OCI-M2 (cell line): Measurements from ENCODE around the gene ARMH1.
"Not testable (repeated sequence)": the region's sequence is repeated elsewhere in the genome, so short reads cannot be mapped to it uniquely, and the experiment has no call there.

Experiments
- DNase-seq: peaks from one replicate; lab custom pipeline; 2025; ENCODE audit not compliant: unreplicated experiment; lab: John Stamatoyannopoulos, UW

The ARMH1 gene

GRCh38 chr1:44664730-44665370 is 9.7 kb upstream of the ARMH1 start:
- DNase-seq, result no peak

- not testable (repeated sequence) for DNase-seq
Measured at GRCh38 chr1:44666719-44667118, 7.8 kb upstream of the ARMH1 start.

GRCh38 chr1:44670751-44671640 is 3.5 kb upstream of the ARMH1 start:
- DNase-seq, result no peak

GRCh38 chr1:44672254-44672955 is 2.1 kb upstream of the ARMH1 start:
- no peak for DNase-seq

GRCh38 chr1:44672961-44673674 is 1.4 kb upstream of the ARMH1 start:
- DNase-seq, result no peak

- no peak for DNase-seq
Measured at GRCh38 chr1:44673675-44674112, 820 bp upstream of the ARMH1 start.

GRCh38 chr1:44675186-44675585 is 672 bp downstream of the ARMH1 start:
- DNase-seq, result no peak

GRCh38 chr1:44676484-44677200 is 2.1 kb downstream of the ARMH1 start:
- DNase-seq, result no peak

GRCh38 chr1:44677201-44677766 is 2.8 kb downstream of the ARMH1 start:
- no peak for DNase-seq

GRCh38 chr1:44678120-44678519 is 3.6 kb downstream of the ARMH1 start:
- DNase-seq, result no peak

- no peak for DNase-seq
Measured at GRCh38 chr1:44678626-44679025, 4.1 kb downstream of the ARMH1 start.

- DNase-seq, result no peak
Measured at GRCh38 chr1:44679468-44679867, 5.0 kb downstream of the ARMH1 start.

- DNase-seq, result no peak
Measured at GRCh38 chr1:44681905-44682882, 7.7 kb downstream of the ARMH1 start.

GRCh38 chr1:44682883-44683265 is 8.4 kb downstream of the ARMH1 start:
- DNase-seq, result no peak

- DNase-seq, result no peak
Measured at GRCh38 chr1:44684525-44684924, 10.0 kb downstream of the ARMH1 start.

- DNase-seq, result no peak
Measured at GRCh38 chr1:44685218-44685617, 10.7 kb downstream of the ARMH1 start.

- no peak for DNase-seq
Measured at GRCh38 chr1:44685881-44686280, 11.4 kb downstream of the ARMH1 start.

GRCh38 chr1:44688760-44689446 is 14.4 kb downstream of the ARMH1 start:
- DNase-seq, result no peak

- no peak for DNase-seq
Measured at GRCh38 chr1:44689447-44689765, 14.9 kb downstream of the ARMH1 start.
